HepG2 (cell line): ENCODE measurements around the gene RYR2. TPM values are rescaled to one million over a fixed set of nuclear protein-coding genes. Genes with fewer than 3 reads are reported as not detected.

Source experiments
- ATAC-seq: fragments of 200-7000 bp; cut with Tn5 transposase; 3 replicates; pipeline ENCODE4 v1.9.1; 2020; ENCODE audit warnings: mild to moderate bottlenecking, moderate library complexity
- BruUV-seq: library from RNA; stranded (reverse); fragments of 400-500 nt; replicated peaks from 2 replicates; lab custom pipeline; 2021; lab: Mats Ljungman, UMichigan
- CTCF ChIA-PET: fragments of 300-600 bp; formaldehyde crosslinking; extraction: SDS; loops from one replicate; lab custom pipeline; 2021; ENCODE audit warnings: low total read pairs, inconsistent platforms, low intra/inter-chr PET ratio; lab: Yijun Ruan, JAX
- POLR2A ChIA-PET: fragments of 350-600 bp; sonication (Branson Sonifier 250); formaldehyde crosslinking; loops from one replicate; lab custom pipeline; 2020; ENCODE audit warnings: antibody characterized with exemption, inconsistent platforms; lab: Yijun Ruan, JAX
- DNase-seq: peaks from one replicate; pipeline ENCODE4 v3.0.0-alpha.2; 2015; ENCODE audit warnings: low spot score
- FAIRE-seq: peaks from 3 replicates; lab custom pipeline; 2011; peaks lifted over from hg19 to GRCh38; lab: Jason Lieb, UNC
- H2AFZ ChIP-seq: one replicate; pipeline ENCODE4 v1.6.1; 2011; ENCODE audit warnings: low read length, inconsistent platforms
- H3K27ac ChIP-seq: fragments of 300-600 bp; 3 replicates; pipeline ENCODE4 v1.8.0; 2011; ENCODE audit warnings: mixed run types, mild to moderate bottlenecking, mixed read lengths, low read length, inconsistent platforms; ENCODE audit not compliant: insufficient read depth; ENCODE audit errors: extremely low read length
- H3K27me3 ChIP-seq, 2 experiments: fragments of 200-600 bp in 1 of 2; 2 replicates in 1 of 2; 3 replicates in 1 of 2; pipeline versions ENCODE4 v1.6.0 to v1.8.0; 2011; ENCODE audit warnings: low read length in 2 of 2, mild to moderate bottlenecking in 2 of 2, moderate library complexity in 2 of 2, inconsistent platforms in 1 of 2; ENCODE audit not compliant: insufficient read depth in 2 of 2, control insufficient read depth in 1 of 2
- H3K36me3 ChIP-seq, 2 experiments: fragments of 200-600 bp in 1 of 2; replicated peaks in 1 of 2; 2 replicates in 1 of 2; 3 replicates in 1 of 2; pipeline versions ENCODE4 v1.5.1 to v1.8.0; 2011; ENCODE audit warnings: low read length in 2 of 2, inconsistent platforms in 1 of 2; ENCODE audit not compliant: insufficient read depth in 2 of 2, control insufficient read depth in 1 of 2
- H3K4me1 ChIP-seq: 2 replicates; pipeline ENCODE4 v1.5.1; 2012; ENCODE audit warnings: low read length, inconsistent platforms; ENCODE audit not compliant: insufficient read depth
- H3K4me2 ChIP-seq: 2 replicates; pipeline ENCODE4 v1.6.0; 2011; ENCODE audit warnings: low read depth, low read length, inconsistent platforms
- H3K4me3 ChIP-seq, 3 experiments: fragments of 200-600 bp in 1 of 3; sonication (generic), shearing (Covaris generic) in 1 of 3; replicated peaks in 1 of 3; 2 replicates each; pipeline ENCODE4 v1.5.1; 2011 to 2016; ENCODE audit warnings: low read length in 3 of 3, inconsistent platforms in 2 of 3, low read depth in 2 of 3, mild to moderate bottlenecking in 2 of 3, control low read depth in 1 of 3, mixed read lengths in 1 of 3; ENCODE audit not compliant: insufficient read depth in 1 of 3
- H3K79me2 ChIP-seq: one replicate; pipeline ENCODE4 v1.6.1; 2011; ENCODE audit warnings: low read length, inconsistent platforms; ENCODE audit not compliant: insufficient read depth
- H3K9ac ChIP-seq: 2 replicates; pipeline ENCODE4 v1.6.0; 2011; ENCODE audit warnings: mild to moderate bottlenecking, low read depth, low read length, inconsistent platforms; ENCODE audit not compliant: insufficient read depth
- H3K9me3 ChIP-seq: 2 replicates; pipeline ENCODE4 v1.5.1; 2012; ENCODE audit warnings: mild to moderate bottlenecking, low read length
- H4K20me1 ChIP-seq: 2 replicates; pipeline ENCODE4 v1.6.0; 2011; ENCODE audit warnings: inconsistent platforms, mild to moderate bottlenecking, low read length, moderate library complexity; ENCODE audit not compliant: insufficient read depth
- DPF2 ChIP-seq: sonication (generic); formaldehyde crosslinking; IDR thresholded peaks from 2 replicates; pipeline ENCODE4 v1.4.0; 2020; ENCODE audit warnings: mild to moderate bottlenecking, low read depth, missing genetic modification reagents, borderline replicate concordance
- EHMT2 ChIP-seq: fragments of 200-600 bp; sonication (generic); IDR thresholded peaks from 2 replicates; pipeline ENCODE4 v1.7.0; 2017; ENCODE audit warnings: antibody characterized with exemption, low read depth, low read length, borderline replicate concordance
- KDM1A ChIP-seq: IDR thresholded peaks from 2 replicates; pipeline ENCODE4 v1.6.1; 2016; ENCODE audit warnings: missing compliant biosample characterization
- KLF12 ChIP-seq: sonication (generic); formaldehyde crosslinking; IDR thresholded peaks from 2 replicates; pipeline ENCODE4 v1.4.0; 2020; ENCODE audit warnings: missing genetic modification reagents, borderline replicate concordance
- MZF1 ChIP-seq: sonication (generic); formaldehyde crosslinking; IDR thresholded peaks from 2 replicates; pipeline ENCODE4 v1.8.1; 2023; ENCODE audit warnings: mild to moderate bottlenecking, missing genetic modification reagents, borderline replicate concordance
- SIX1 ChIP-seq: sonication (generic); formaldehyde crosslinking; IDR thresholded peaks from 2 replicates; pipeline ENCODE4 v1.4.0; 2020; ENCODE audit warnings: missing genetic modification reagents, borderline replicate concordance
- ZBTB1 ChIP-seq: sonication (generic); formaldehyde crosslinking; IDR thresholded peaks from 2 replicates; pipeline ENCODE4 v1.4.0; 2020; ENCODE audit warnings: missing genetic modification reagents, borderline replicate concordance
- ZFP62 ChIP-seq: sonication (generic); formaldehyde crosslinking; IDR thresholded peaks from 2 replicates; pipeline ENCODE4 v1.4.0; 2020; ENCODE audit warnings: missing genetic modification reagents
- ZKSCAN1 ChIP-seq: fragments of 150-350 bp; IDR thresholded peaks from 2 replicates; pipeline ENCODE4 v1.6.1; 2014; ENCODE audit warnings: low read length
- ZNF556 ChIP-seq: sonication (generic); formaldehyde crosslinking; IDR thresholded peaks from 2 replicates; pipeline ENCODE4 v1.4.0; 2020; ENCODE audit warnings: mild to moderate bottlenecking, missing genetic modification reagents, borderline replicate concordance
- WGBS: methylation state at CpG from one replicate; pipeline ENCODE4 v1.1.6; 2017; ENCODE audit warnings: low lambda C conversion rate; 5-methylcytosine and 5-hydroxymethylcytosine counted together
- in situ Hi-C: cut with HindIII; loops from 2 replicates; pipeline ENCODE4 v1.10.0; 2017; ENCODE audit warnings: low pct_unique_long_range_greater_than_20kb; ENCODE audit not compliant: extremely low pct_ligation_motif_present
- intact Hi-C: fragments of 100-400 bp; cut with micrococcal nuclease; formaldehyde crosslinking; loops from one replicate; pipeline ENCODE4 v1.10.0; 2022; ENCODE audit not compliant: unreplicated experiment
- polyA plus RNA-seq, 8 experiments: library from polyadenylated mRNA; depleted of rRNA in 3 of 8; stranded (reverse) in 7 of 8; unstranded in 1 of 8; fragments of >200 nt; fragmentation: Illumina TruSeq in 4 of 8; extraction: Trizol in 4 of 8; gene quantifications; 2 replicates each; pipeline versions ENCODE4 v1.2.1 to v1.2.3, GENCODE V29; 2011 to 2016; ENCODE audit warnings: low read depth in 4 of 8, missing spikeins in 1 of 8, mixed read lengths in 1 of 8; ENCODE audit not compliant: insufficient read depth in 1 of 8
- total RNA-seq, 5 experiments: library from RNA; depleted of rRNA; stranded (reverse); fragments of >200 nt; fragmentation: Illumina TruSeq; extraction: Trizol; gene quantifications; 2 replicates each; pipeline ENCODE4 v1.2.3, GENCODE V29; 2016; ENCODE audit warnings: low read depth in 1 of 5
- TF ChIP-seq, protein P1 (sequence below): IDR thresholded peaks from 2 replicates; pipeline ENCODE4 v1.6.1; 2012; ENCODE audit warnings: inconsistent platforms
- TF ChIP-seq, protein P2 (sequence below): sonication (generic); formaldehyde crosslinking; IDR thresholded peaks from 2 replicates; pipeline ENCODE4 v1.5.0; 2020; ENCODE audit warnings: missing genetic modification reagents, mild to moderate bottlenecking, borderline replicate concordance
- TF ChIP-seq, protein P3 (sequence below): sonication (generic); formaldehyde crosslinking; IDR thresholded peaks from 2 replicates; pipeline ENCODE4 v1.4.0; 2020; ENCODE audit warnings: missing genetic modification reagents, borderline replicate concordance

The RYR2 gene
- total and polyA plus RNA-seq, 2 of the 13 experiments (the other 11 are each of a cell fraction or from before 2014, with no cell fraction given), result not detected

DNA sequence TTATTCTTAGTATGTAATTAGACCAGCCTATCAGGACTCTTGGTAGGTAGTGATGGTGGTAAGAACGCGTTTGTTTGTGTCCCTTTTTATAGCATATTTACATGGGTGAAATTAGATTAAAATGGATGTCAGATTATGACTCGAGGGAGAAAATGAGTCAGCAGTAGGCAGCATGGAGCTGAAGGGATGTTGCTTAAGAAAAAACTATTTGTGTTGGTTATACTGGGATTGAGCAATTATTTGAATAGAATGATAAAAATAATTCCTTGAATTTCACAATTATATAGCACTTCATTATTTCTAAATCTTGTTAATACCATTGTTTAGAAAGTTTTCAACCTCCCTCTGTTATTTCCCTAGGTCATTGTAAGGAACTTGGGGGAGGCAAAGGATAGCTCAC lies 348.8 kb downstream of the RYR2 start:
- ATAC-seq (no peak), FAIRE-seq (no peak)
- Histone ChIP-seq H3K27me3 (no peaks in the 10 kb centered on the region), H3K4me3 (no peak overlapping the region), H4K20me1 (no peaks in the 10 kb centered on the region), H3K9ac (no peak overlapping the region), H3K9me3 (no peaks in the 10 kb centered on the region)
- intact Hi-C loops, result no loop called here
- TF ChIP-seq EHMT2 (no peak), ZKSCAN1 (no peak), KDM1A (CRISPR knock-in tag) (no peak), MZF1 (CRISPR knock-in tag) (no peak)
- TF ChIP-seq, protein P1, sequence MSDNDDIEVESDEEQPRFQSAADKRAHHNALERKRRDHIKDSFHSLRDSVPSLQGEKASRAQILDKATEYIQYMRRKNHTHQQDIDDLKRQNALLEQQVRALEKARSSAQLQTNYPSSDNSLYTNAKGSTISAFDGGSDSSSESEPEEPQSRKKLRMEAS, result no peak
- TF ChIP-seq, protein P2, sequence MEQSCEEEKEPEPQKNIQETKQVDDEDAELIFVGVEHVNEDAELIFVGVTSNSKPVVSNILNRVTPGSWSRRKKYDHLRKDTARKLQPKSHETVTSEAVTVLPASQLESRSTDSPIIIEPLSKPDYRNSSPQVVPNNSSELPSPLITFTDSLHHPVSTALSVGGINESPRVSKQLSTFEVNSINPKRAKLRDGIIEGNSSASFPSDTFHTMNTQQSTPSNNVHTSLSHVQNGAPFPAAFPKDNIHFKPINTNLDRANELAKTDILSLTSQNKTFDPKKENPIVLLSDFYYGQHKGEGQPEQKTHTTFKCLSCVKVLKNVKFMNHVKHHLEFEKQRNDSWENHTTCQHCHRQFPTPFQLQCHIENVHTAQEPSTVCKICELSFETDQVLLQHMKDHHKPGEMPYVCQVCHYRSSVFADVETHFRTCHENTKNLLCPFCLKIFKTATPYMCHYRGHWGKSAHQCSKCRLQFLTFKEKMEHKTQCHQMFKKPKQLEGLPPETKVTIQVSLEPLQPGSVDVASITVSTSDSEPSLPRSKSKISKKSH (CRISPR knock-in tag), result no peak
- TF ChIP-seq, all 625 proteins: peak for 0
- Histone ChIP-seq H3K4me2 (no peak overlapping the region), H3K27ac (no peak overlapping the region), H3K79me2 (no peaks in the 10 kb centered on the region), H2AFZ (no peak overlapping the region), H3K4me1 (no peaks in the 10 kb centered on the region), H3K36me3 (no peaks in the 10 kb centered on the region)
- BruUV-seq, result no TSS peak
- no peak for DNase-seq
- under 1% methylated on average over 3 of the region's 3 CpGs for WGBS
- ChIA-PET CTCF (no interaction called here), POLR2A (no interaction called here)
- in situ Hi-C loops, result loop anchor here (25.0 kb wide), 1 partner anchor 1279 kb away; no protein-coding TSS in a partner anchor

DNA sequence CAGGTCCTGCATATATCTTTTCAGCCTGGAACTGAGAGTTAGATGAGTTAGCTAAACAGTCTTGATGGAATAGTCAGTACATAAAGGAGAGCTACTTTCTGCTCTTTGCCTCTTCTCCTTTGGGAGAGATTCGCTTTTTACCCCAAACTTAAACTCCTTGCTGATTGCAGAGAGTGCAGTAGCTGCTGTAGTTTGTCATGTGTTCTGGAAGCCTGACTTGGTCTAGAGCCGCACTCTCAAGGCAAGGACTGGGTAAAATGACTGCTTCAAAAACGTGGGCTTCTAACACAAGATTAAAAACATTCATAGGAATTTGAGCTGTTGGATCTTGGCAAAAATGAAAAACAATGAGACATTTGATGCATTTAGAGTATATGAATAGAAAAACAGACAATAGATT lies 351.6 kb downstream of the RYR2 start:
- no peak overlapping the region for H3K4me2 ChIP-seq
- FAIRE-seq, result no peak
- no peaks in the 10 kb centered on the region for H4K20me1 ChIP-seq
- no peaks in the 10 kb centered on the region for H3K79me2 ChIP-seq
- 2% methylated on average over 3 of the region's 3 CpGs for WGBS
- H3K9me3 ChIP-seq, result no peaks in the 10 kb centered on the region
- DNase-seq, result no peak
- ChIA-PET POLR2A (no interaction called here), CTCF (no interaction called here)
- in situ Hi-C loops (loop anchor here (25.0 kb wide), 1 partner anchor 1281 kb away; no protein-coding TSS in a partner anchor), intact Hi-C loops (no loop called here)
- H3K36me3 ChIP-seq, result no peaks in the 10 kb centered on the region
- ATAC-seq, result no peak
- H3K4me3 ChIP-seq, result no peak overlapping the region
- H3K4me1 ChIP-seq, result no peaks in the 10 kb centered on the region
- no peak overlapping the region for H3K9ac ChIP-seq
- H3K27me3 ChIP-seq, result no peaks in the 10 kb centered on the region
- no peak overlapping the region for H3K27ac ChIP-seq
- no TSS peak for BruUV-seq
- H2AFZ ChIP-seq, result no peak overlapping the region
- no peak for TF ChIP-seq SIX1 (CRISPR knock-in tag)
- TF ChIP-seq DPF2 (CRISPR knock-in tag), result no peak
- no peak for TF ChIP-seq ZBTB1 (CRISPR knock-in tag)
- no peak for TF ChIP-seq ZFP62
- TF ChIP-seq KLF12 (CRISPR knock-in tag), result no peak
- TF ChIP-seq ZNF556, result no peak
- TF ChIP-seq, protein P3, sequence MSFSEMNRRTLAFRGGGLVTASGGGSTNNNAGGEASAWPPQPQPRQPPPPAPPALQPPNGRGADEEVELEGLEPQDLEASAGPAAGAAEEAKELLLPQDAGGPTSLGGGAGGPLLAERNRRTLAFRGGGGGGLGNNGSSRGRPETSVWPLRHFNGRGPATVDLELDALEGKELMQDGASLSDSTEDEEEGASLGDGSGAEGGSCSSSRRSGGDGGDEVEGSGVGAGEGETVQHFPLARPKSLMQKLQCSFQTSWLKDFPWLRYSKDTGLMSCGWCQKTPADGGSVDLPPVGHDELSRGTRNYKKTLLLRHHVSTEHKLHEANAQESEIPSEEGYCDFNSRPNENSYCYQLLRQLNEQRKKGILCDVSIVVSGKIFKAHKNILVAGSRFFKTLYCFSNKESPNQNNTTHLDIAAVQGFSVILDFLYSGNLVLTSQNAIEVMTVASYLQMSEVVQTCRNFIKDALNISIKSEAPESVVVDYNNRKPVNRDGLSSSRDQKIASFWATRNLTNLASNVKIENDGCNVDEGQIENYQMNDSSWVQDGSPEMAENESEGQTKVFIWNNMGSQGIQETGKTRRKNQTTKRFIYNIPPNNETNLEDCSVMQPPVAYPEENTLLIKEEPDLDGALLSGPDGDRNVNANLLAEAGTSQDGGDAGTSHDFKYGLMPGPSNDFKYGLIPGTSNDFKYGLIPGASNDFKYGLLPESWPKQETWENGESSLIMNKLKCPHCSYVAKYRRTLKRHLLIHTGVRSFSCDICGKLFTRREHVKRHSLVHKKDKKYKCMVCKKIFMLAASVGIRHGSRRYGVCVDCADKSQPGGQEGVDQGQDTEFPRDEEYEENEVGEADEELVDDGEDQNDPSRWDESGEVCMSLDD (CRISPR knock-in tag), result no peak
